ENCODE results near the gene SCN2B. TPM values are rescaled to one million over a fixed set of nuclear protein-coding genes. Genes with fewer than 3 reads are reported as not detected.

Gene SCN2B
- polyA plus RNA-seq, 1 of the 3 experiments (the other 2 are of a cell fraction), result 0.05 TPM

DNA sequence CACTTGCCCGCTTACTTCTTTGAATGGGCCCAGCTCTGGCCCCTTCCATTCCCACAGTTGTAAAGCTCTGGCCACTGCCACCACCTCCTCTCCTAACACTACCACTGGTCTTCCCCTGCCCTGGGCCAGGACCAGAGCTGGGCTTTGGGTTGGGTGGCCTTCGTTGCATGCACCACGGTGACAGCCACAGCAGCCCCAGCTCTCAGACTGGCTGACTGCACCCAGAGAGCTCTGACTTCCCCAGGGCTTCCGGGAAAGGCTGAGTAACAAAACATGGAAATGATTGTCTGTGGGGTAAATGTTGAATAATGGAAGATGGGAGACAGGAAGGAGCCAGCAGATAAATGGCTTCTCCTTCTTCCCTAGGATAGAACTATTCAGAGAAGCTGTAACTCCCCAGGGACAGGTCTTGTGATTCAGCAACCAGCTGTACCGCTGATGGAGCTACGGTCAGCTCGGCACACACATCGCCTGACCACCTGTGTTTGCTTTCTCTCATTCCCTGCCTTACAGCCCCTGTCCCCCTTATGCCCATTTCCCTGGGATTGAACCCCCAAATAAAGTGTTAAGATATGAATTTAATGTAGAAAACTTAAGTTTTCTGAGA lies 51.4 kb downstream of the SCN2B start:
- WGBS (ENCODE audit: low lambda C conversion rate), result 70% methylated on average over 7 of the region's 8 CpGs
- ChIA-PET CTCF (interaction anchor here (1.0 kb wide), 1 partner anchor 46 kb away, joined by 3 read pairs; no protein-coding TSS in a partner anchor), POLR2A (interaction anchor here (0.7 kb wide), 2 partner anchors 72 to 308 kb away, joined by 3 read pairs; no protein-coding TSS in a partner anchor)

DNA sequence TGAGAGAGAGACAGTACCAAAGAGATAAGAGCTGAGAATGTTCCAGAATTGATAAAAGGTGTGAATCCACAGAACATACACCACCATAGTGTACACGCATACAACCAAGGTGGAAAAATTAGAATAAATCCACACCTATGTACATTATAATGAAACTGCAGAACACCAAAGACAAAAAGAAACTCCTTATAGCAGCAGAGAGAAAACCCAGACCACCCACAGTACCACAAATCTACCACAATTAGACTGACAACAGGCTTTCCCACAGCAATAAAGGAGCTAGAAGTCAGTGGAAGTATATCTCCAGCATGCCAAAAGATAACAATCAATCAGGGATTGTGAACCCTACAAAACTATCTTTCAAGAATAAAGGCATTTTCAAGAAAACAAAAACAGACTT lies 55.6 kb downstream of the SCN2B start:
- H3K79me2 ChIP-seq (ENCODE audit: insufficient read depth), result no peaks in the 10 kb centered on the region
- no peaks in the 10 kb centered on the region for H4K20me1 ChIP-seq (ENCODE audit: insufficient read depth)
- H3K4me3 ChIP-seq (ENCODE audit: low read depth in 2 of 2, low read length in 1 of 2), result no peak overlapping the region
- H3K27me3 ChIP-seq (ENCODE audit: insufficient read depth), result no peaks in the 10 kb centered on the region; the same call in 1 of the 2 replicates
- POLR2A ChIA-PET, result no interaction called here
- TF ChIP-seq RAD21 (IDR thresholded peaks at IDR 0.05; ENCODE audit: low read length) (no peak), FOSL2 (IDR thresholded peaks at IDR 0.05; ENCODE audit: borderline replicate concordance, low read depth) (no peak), SMC3 (IDR thresholded peaks at IDR 0.05; ENCODE audit: low read depth, low read length) (no peak), SIN3A (IDR thresholded peaks at IDR 0.05; ENCODE audit: borderline replicate concordance, low read depth, low read length) (no peak), TCF12 (IDR thresholded peaks at IDR 0.05) (no peak), NRF1 (IDR thresholded peaks at IDR 0.05; ENCODE audit: low read depth, low read length) (no peak), MXI1 (IDR thresholded peaks at IDR 0.05; ENCODE audit: low read depth, low read length) (no peak), NFIC (IDR thresholded peaks at IDR 0.05; ENCODE audit: borderline replicate concordance) (no peak), RCOR1 (IDR thresholded peaks at IDR 0.05; ENCODE audit: low read length) (no peak), RXRA (IDR thresholded peaks at IDR 0.05; ENCODE audit: borderline replicate concordance, low read depth) (no peak), FOXJ3 (CRISPR knock-in tag; IDR thresholded peaks at IDR 0.05) (no peak), EZH2phosphoT487 (IDR thresholded peaks at IDR 0.05; ENCODE audit: borderline replicate concordance, low read depth) (no peak), GATA2 (CRISPR knock-in tag; IDR thresholded peaks at IDR 0.05) (no peak), MEF2A (IDR thresholded peaks at IDR 0.05; ENCODE audit: borderline replicate concordance, low read depth) (no peak)
- TF ChIP-seq, protein P1, sequence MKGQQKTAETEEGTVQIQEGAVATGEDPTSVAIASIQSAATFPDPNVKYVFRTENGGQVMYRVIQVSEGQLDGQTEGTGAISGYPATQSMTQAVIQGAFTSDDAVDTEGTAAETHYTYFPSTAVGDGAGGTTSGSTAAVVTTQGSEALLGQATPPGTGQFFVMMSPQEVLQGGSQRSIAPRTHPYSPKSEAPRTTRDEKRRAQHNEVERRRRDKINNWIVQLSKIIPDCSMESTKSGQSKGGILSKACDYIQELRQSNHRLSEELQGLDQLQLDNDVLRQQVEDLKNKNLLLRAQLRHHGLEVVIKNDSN (IDR thresholded peaks at IDR 0.05; ENCODE audit: borderline replicate concordance, low read depth), result no peak
- CTCF ChIA-PET, result interaction anchor here (1.8 kb wide), 1 partner anchor 24 kb away, joined by 5 read pairs; no protein-coding TSS in a partner anchor
- no peaks in the 10 kb centered on the region for H3K4me1 ChIP-seq (ENCODE audit: control insufficient read depth in 1 of 2, insufficient read depth in 2 of 2, low read depth in 1 of 2, low read length in 1 of 2)
- no peak overlapping the region for H3K27ac ChIP-seq (ENCODE audit: low read depth in 2 of 2, low read length in 1 of 2)
- H3K9ac ChIP-seq, result no peak overlapping the region
- no peaks in the 10 kb centered on the region for H3F3A ChIP-seq (replicated peaks; ENCODE audit: insufficient read depth)
- WGBS (ENCODE audit: low lambda C conversion rate), result 83% methylated on average over 1 of the region's 1 CpG
- H2AFZ ChIP-seq (ENCODE audit: low read depth), result no peak overlapping the region
- no peaks in the 10 kb centered on the region for H3K9me3 ChIP-seq
- no peaks in the 10 kb centered on the region for H3K36me3 ChIP-seq (replicated peaks in 1 of 2; ENCODE audit: control insufficient read depth in 1 of 2, insufficient read depth in 2 of 2, low read length in 1 of 2)
- H3K9me2 ChIP-seq, result no peaks in the 10 kb centered on the region
- no peak for DNase-seq
- H3K4me2 ChIP-seq, result no peak overlapping the region

More for the DNA sequence above, 51.4 kb downstream of the SCN2B start:
- no peaks in the 10 kb centered on the region for H3K9me2 ChIP-seq
- TF ChIP-seq TAF1 (IDR thresholded peaks at IDR 0.05; ENCODE audit: borderline replicate concordance, low read depth, low read length), result no peak
- TF ChIP-seq FOXJ3 (CRISPR knock-in tag; IDR thresholded peaks at IDR 0.05), result no peak
- TF ChIP-seq, protein P1 (IDR thresholded peaks at IDR 0.05; ENCODE audit: borderline replicate concordance, low read depth), result no peak
- TF ChIP-seq RXRA (IDR thresholded peaks at IDR 0.05; ENCODE audit: borderline replicate concordance, low read depth), result no peak
- no peak for TF ChIP-seq RCOR1 (IDR thresholded peaks at IDR 0.05; ENCODE audit: low read length)
- TF ChIP-seq, protein P2, sequence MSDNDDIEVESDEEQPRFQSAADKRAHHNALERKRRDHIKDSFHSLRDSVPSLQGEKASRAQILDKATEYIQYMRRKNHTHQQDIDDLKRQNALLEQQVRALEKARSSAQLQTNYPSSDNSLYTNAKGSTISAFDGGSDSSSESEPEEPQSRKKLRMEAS (IDR thresholded peaks at IDR 0.05; ENCODE audit: low read depth), result no peak
- TF ChIP-seq RAD21 (IDR thresholded peaks at IDR 0.05; ENCODE audit: low read length), result no peak
- no peak for TF ChIP-seq SMC3 (IDR thresholded peaks at IDR 0.05; ENCODE audit: low read depth, low read length)
- TF ChIP-seq TEAD4 (IDR thresholded peaks at IDR 0.05; ENCODE audit: borderline replicate concordance, insufficient read depth), result no peak
- TF ChIP-seq EZH2phosphoT487 (IDR thresholded peaks at IDR 0.05; ENCODE audit: borderline replicate concordance, low read depth), result no peak
- TF ChIP-seq, protein P3, sequence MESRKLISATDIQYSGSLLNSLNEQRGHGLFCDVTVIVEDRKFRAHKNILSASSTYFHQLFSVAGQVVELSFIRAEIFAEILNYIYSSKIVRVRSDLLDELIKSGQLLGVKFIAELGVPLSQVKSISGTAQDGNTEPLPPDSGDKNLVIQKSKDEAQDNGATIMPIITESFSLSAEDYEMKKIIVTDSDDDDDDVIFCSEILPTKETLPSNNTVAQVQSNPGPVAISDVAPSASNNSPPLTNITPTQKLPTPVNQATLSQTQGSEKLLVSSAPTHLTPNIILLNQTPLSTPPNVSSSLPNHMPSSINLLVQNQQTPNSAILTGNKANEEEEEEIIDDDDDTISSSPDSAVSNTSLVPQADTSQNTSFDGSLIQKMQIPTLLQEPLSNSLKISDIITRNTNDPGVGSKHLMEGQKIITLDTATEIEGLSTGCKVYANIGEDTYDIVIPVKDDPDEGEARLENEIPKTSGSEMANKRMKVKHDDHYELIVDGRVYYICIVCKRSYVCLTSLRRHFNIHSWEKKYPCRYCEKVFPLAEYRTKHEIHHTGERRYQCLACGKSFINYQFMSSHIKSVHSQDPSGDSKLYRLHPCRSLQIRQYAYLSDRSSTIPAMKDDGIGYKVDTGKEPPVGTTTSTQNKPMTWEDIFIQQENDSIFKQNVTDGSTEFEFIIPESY (IDR thresholded peaks at IDR 0.05; ENCODE audit: borderline replicate concordance, low read depth), result no peak
- TF ChIP-seq EP300 (IDR thresholded peaks at IDR 0.05; ENCODE audit: borderline replicate concordance in 1 of 2, low read depth in 1 of 2, low read length in 1 of 2), result no peak
- no peak for TF ChIP-seq SIN3A (IDR thresholded peaks at IDR 0.05; ENCODE audit: borderline replicate concordance, low read depth, low read length)
- no peak for TF ChIP-seq JUND (IDR thresholded peaks at IDR 0.05)
- TF ChIP-seq MEF2A (IDR thresholded peaks at IDR 0.05; ENCODE audit: borderline replicate concordance, low read depth), result no peak
- TF ChIP-seq TCF12 (IDR thresholded peaks at IDR 0.05), result no peak
- H4K20me1 ChIP-seq (ENCODE audit: insufficient read depth), result no peaks in the 10 kb centered on the region
- no peak overlapping the region for H3K27ac ChIP-seq (ENCODE audit: low read depth in 2 of 2, low read length in 1 of 2)
- no peaks in the 10 kb centered on the region for H3K79me2 ChIP-seq (ENCODE audit: insufficient read depth)
- no peak overlapping the region for H3K9ac ChIP-seq
- H3K9me3 ChIP-seq, result no peaks in the 10 kb centered on the region
- no peaks in the 10 kb centered on the region for H3K4me1 ChIP-seq (ENCODE audit: control insufficient read depth in 1 of 2, insufficient read depth in 2 of 2, low read depth in 1 of 2, low read length in 1 of 2)
- no peaks in the 10 kb centered on the region for H3F3A ChIP-seq (replicated peaks; ENCODE audit: insufficient read depth)
- H3K4me2 ChIP-seq, result no peak overlapping the region
- H3K4me3 ChIP-seq (ENCODE audit: low read depth in 2 of 2, low read length in 1 of 2), result no peak overlapping the region
- no peaks in the 10 kb centered on the region for H3K36me3 ChIP-seq (replicated peaks in 1 of 2; ENCODE audit: control insufficient read depth in 1 of 2, insufficient read depth in 2 of 2, low read length in 1 of 2)
- DNase-seq, result no peak
- no peaks in the 10 kb centered on the region; the same call in 1 of the 2 replicates for H3K27me3 ChIP-seq (ENCODE audit: insufficient read depth)
- no peak overlapping the region for H2AFZ ChIP-seq (ENCODE audit: low read depth)

Measured in SK-N-SH (cell line).